H1 (cell line): ENCODE measurements around the gene FCER2. TPM values are rescaled to one million over a fixed set of nuclear protein-coding genes. Genes with fewer than 3 reads are reported as not detected.
A peak's percentile ranks its signal among the peaks of the same experiment; 100 is the strongest.

ENCODE experiments used
- CTCF ChIA-PET: fragments of 300-600 bp; sonication (Branson Sonifier 250); formaldehyde crosslinking; loops from one replicate; lab custom pipeline; 2021; ENCODE audit not compliant: partially characterized antibody; lab: Charles Lee
- POLR2A ChIA-PET: fragments of 300-600 bp; sonication (Branson Sonifier 250); formaldehyde crosslinking; loops from one replicate; lab custom pipeline; 2021; ENCODE audit warnings: inconsistent platforms; ENCODE audit not compliant: partially characterized antibody; lab: Charles Lee
- DNase-seq, 2 experiments: peaks; one replicate each; pipeline versions ENCODE4 v3.0.0 to v3.0.0-alpha.2; 2010 to 2022; ENCODE audit warnings: low spot score in 2 of 2, low read depth in 1 of 2, mixed read lengths in 1 of 2
- FAIRE-seq: peaks from 2 replicates; lab custom pipeline; 2011; peaks lifted over from hg19 to GRCh38; lab: Jason Lieb, UNC
- H2AFZ ChIP-seq: 2 replicates; pipeline ENCODE4 v1.8.1; 2012; ENCODE audit warnings: low read length, inconsistent platforms
- H2AK5ac ChIP-seq: 2 replicates; pipeline ENCODE4 v1.6.1; 2013; ENCODE audit warnings: low read depth, low read length
- H2BK120ac ChIP-seq: replicated peaks from 2 replicates; pipeline ENCODE3; 2013; ENCODE audit warnings: low read depth, low read length, inconsistent platforms
- H2BK12ac ChIP-seq: 2 replicates; pipeline ENCODE4 v1.6.1; 2013; ENCODE audit warnings: low read depth, low read length
- H2BK15ac ChIP-seq: 2 replicates; pipeline ENCODE4 v1.6.1; 2013; ENCODE audit warnings: low read length
- H2BK20ac ChIP-seq: 2 replicates; pipeline ENCODE4 v1.6.1; 2013; ENCODE audit warnings: low read length
- H2BK5ac ChIP-seq: 2 replicates; pipeline ENCODE4 v1.6.1; 2013; ENCODE audit warnings: low read depth, low read length
- H3K14ac ChIP-seq: 2 replicates; pipeline ENCODE4 v1.6.1; 2013; ENCODE audit warnings: inconsistent platforms; ENCODE audit not compliant: insufficient read length
- H3K18ac ChIP-seq: 2 replicates; pipeline ENCODE4 v1.6.1; 2013; ENCODE audit warnings: low read length; ENCODE audit errors: extremely low read depth
- H3K23ac ChIP-seq: 2 replicates; pipeline ENCODE4 v1.6.1; 2013; ENCODE audit warnings: inconsistent platforms; ENCODE audit not compliant: insufficient read length
- H3K23me2 ChIP-seq: 2 replicates; pipeline ENCODE4 v1.6.1; 2013; ENCODE audit warnings: low read depth, low read length
- H3K27ac ChIP-seq: 2 replicates; pipeline ENCODE4 v1.6.1; 2011; ENCODE audit warnings: low read depth, low read length, inconsistent platforms
- H3K27me3 ChIP-seq, 4 experiments: replicated peaks in 1 of 4; 1 replicate in 1 of 4; 2 replicates in 3 of 4; pipeline versions ENCODE4 v1.6.1 to v1.8.1; 2011 to 2013; ENCODE audit warnings: low read length in 3 of 4, mild to moderate bottlenecking in 3 of 4, inconsistent platforms in 2 of 4, mixed read lengths in 2 of 4, moderate library complexity in 1 of 4; ENCODE audit not compliant: control insufficient read depth in 3 of 4, insufficient read depth in 3 of 4; ENCODE audit errors: extremely low read depth in 1 of 4
- H3K36me3 ChIP-seq, 4 experiments: 2 replicates each; pipeline versions ENCODE4 v1.6.1 to v1.8.1; 2011 to 2013; ENCODE audit warnings: mild to moderate bottlenecking in 4 of 4, low read length in 3 of 4, moderate library complexity in 2 of 4, control low read depth in 1 of 4, inconsistent platforms in 1 of 4; ENCODE audit not compliant: insufficient read depth in 4 of 4, control insufficient read depth in 2 of 4
- H3K4ac ChIP-seq: replicated peaks from 2 replicates; pipeline ENCODE3; 2013; ENCODE audit warnings: low read length, low read depth, mixed read lengths, inconsistent platforms; ENCODE audit not compliant: insufficient read length
- H3K4me1 ChIP-seq, 4 experiments: replicated peaks in 1 of 4; 1 replicate in 1 of 4; 2 replicates in 3 of 4; pipeline versions ENCODE4 v1.6.1 to v1.8.1; 2011 to 2013; ENCODE audit warnings: low read length in 3 of 4, inconsistent platforms in 2 of 4, mixed read lengths in 1 of 4; ENCODE audit not compliant: insufficient read depth in 4 of 4, control insufficient read depth in 3 of 4
- H3K4me2 ChIP-seq, 2 experiments: 2 replicates each; pipeline versions ENCODE4 v1.6.1 to v1.8.1; 2011 to 2013; ENCODE audit warnings: low read depth in 2 of 2, low read length in 2 of 2, control low read depth in 1 of 2, inconsistent platforms in 1 of 2, mild to moderate bottlenecking in 1 of 2; ENCODE audit not compliant: insufficient read depth in 1 of 2
- H3K4me3 ChIP-seq, 4 experiments: fragments of 200-600, 300-600 bp in 1 of 4; sonication (generic), shearing (Covaris generic), sonication (Bioruptor Twin) in 1 of 4; 2 replicates each; pipeline versions ENCODE4 v1.5.1 to v1.8.1; 2011 to 2016; ENCODE audit warnings: low read length in 4 of 4, low read depth in 3 of 4, control low read depth in 2 of 4, inconsistent platforms in 2 of 4, mild to moderate bottlenecking in 2 of 4, mixed read lengths in 1 of 4, moderate library complexity in 1 of 4; ENCODE audit not compliant: insufficient read depth in 2 of 4; ENCODE audit errors: extremely low read depth in 1 of 4
- H3K56ac ChIP-seq: replicated peaks from 2 replicates; pipeline ENCODE3; 2013; ENCODE audit warnings: low read depth, mild to moderate bottlenecking, mixed read lengths, low read length, inconsistent platforms; ENCODE audit not compliant: insufficient read length
- H3K79me1 ChIP-seq: 2 replicates; pipeline ENCODE4 v1.6.1; 2013; ENCODE audit warnings: low read depth, low read length, control low read depth
- H3K79me2 ChIP-seq, 2 experiments: 2 replicates each; pipeline versions ENCODE4 v1.6.1 to v1.8.1; 2012 to 2013; ENCODE audit warnings: low read length in 2 of 2, mild to moderate bottlenecking in 2 of 2, inconsistent platforms in 1 of 2; ENCODE audit not compliant: insufficient read depth in 2 of 2, control insufficient read depth in 1 of 2
- H3K9ac ChIP-seq, 4 experiments: replicated peaks in 1 of 4; 1 replicate in 1 of 4; 2 replicates in 3 of 4; pipeline versions ENCODE4 v1.6.1 to v1.8.1; 2011 to 2013; ENCODE audit warnings: low read depth in 3 of 4, low read length in 3 of 4, control low read depth in 2 of 4, mild to moderate bottlenecking in 2 of 4, moderate library complexity in 2 of 4, inconsistent platforms in 1 of 4; ENCODE audit errors: extremely low read depth in 1 of 4
- H3K9me3 ChIP-seq, 2 experiments: 2 replicates each; pipeline versions ENCODE4 v1.6.1 to v1.8.1; 2012 to 2013; ENCODE audit warnings: mild to moderate bottlenecking in 2 of 2, moderate library complexity in 2 of 2, control low read depth in 1 of 2, inconsistent platforms in 1 of 2, low read depth in 1 of 2, low read length in 1 of 2, mixed read lengths in 1 of 2; ENCODE audit not compliant: insufficient read depth in 2 of 2
- H4K20me1 ChIP-seq, 2 experiments: replicated peaks in 1 of 2; 2 replicates each; pipeline versions ENCODE3 to v1.8.1; 2011 to 2013; ENCODE audit warnings: inconsistent platforms in 2 of 2, low read length in 2 of 2, mild to moderate bottlenecking in 1 of 2; ENCODE audit not compliant: insufficient read depth in 2 of 2, control insufficient read depth in 1 of 2
- H4K5ac ChIP-seq: 2 replicates; pipeline ENCODE4 v1.6.1; 2013; ENCODE audit warnings: low read length, low read depth, mixed read lengths, inconsistent platforms; ENCODE audit not compliant: insufficient read length
- H4K8ac ChIP-seq: 2 replicates; pipeline ENCODE4 v1.8.0; 2013; ENCODE audit warnings: mild to moderate bottlenecking, moderate library complexity, low read length, inconsistent platforms; ENCODE audit not compliant: insufficient read depth; ENCODE audit errors: extremely low read depth
- H4K91ac ChIP-seq: replicated peaks from 2 replicates; pipeline ENCODE3; 2013; ENCODE audit warnings: low read length, mixed read lengths, inconsistent platforms; ENCODE audit not compliant: insufficient read length
- BACH1 ChIP-seq: IDR thresholded peaks from 2 replicates; pipeline ENCODE4 v1.6.1; 2012; ENCODE audit warnings: low read length, improper control_type of control experiment
- JUND ChIP-seq: IDR thresholded peaks from 2 replicates; pipeline ENCODE4 v1.6.1; 2011; ENCODE audit warnings: mild to moderate bottlenecking, improper control_type of control experiment, low read length
- WGBS, 2 experiments: shearing (Covaris generic) in 1 of 2; methylation state at CpG; one replicate each; pipeline versions ENCODE4 v1.1.6 to v1.1.7; 2013 to 2015; ENCODE audit warnings: low lambda C conversion rate in 2 of 2, mixed read lengths in 2 of 2, inconsistent platforms in 1 of 2, low coverage in 1 of 2, missing lambda C conversion rate in 1 of 2; ENCODE audit not compliant: insufficient replicate concordance in 2 of 2, insufficient coverage in 1 of 2, insufficient read length in 1 of 2; ENCODE audit errors: extremely low coverage in 1 of 2, missing lambda C conversion rate in 1 of 2; 5-methylcytosine and 5-hydroxymethylcytosine counted together
- polyA plus RNA-seq, 7 experiments: library from polyadenylated mRNA; depleted of rRNA in 3 of 7; stranded (reverse) in 5 of 7; unstranded in 2 of 7; fragments of >200 nt in 5 of 7; fragments of 200-250 nt in 2 of 7; gene quantifications; 1 replicate in 5 of 7; 2 replicates in 1 of 7; 4 replicates in 1 of 7; pipeline versions ENCODE4 v1.2.1 to v1.2.3, GENCODE V29; 2011 to 2013; ENCODE audit warnings: missing spikeins in 2 of 7, mixed read lengths in 2 of 7
- total RNA-seq: library from RNA; stranded (reverse); fragmentation: NEBNext Ultra II Directional; extraction: Animal tissue kit (Norgen Biotek cat#: 25700); gene quantifications from 2 replicates; pipeline ENCODE4 v1.2.1, GENCODE V29; 2021

Gene FCER2
- total and polyA plus RNA-seq, 2 of the 8 experiments (the other 6 are each of a cell fraction or from before 2014, with no cell fraction given), result 0.67 TPM; not detected in 1

DNA sequence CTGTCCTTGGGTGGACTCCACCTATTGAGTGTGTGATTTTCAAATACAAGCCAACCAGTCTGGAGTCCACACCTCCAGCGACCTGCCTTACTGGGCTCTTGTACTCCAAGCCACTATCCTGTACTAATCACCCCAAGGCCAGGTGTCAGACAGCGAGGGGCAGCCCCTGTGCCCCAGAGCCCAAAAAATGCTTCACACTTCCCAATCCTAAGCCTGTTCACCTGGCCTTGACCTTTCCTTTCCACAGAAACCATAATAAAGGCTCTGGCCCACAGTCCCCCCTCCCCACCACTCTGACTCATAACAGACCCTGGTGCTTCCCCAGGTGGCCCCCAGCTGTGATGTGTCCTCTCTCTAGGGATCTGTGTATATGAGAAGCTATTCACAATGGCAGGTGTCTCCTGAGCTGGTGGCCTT, 41.5 kb upstream of the FCER2 start:
- H3K79me1 ChIP-seq, result no peaks in the 10 kb centered on the region
- no peak overlapping the region for H4K8ac ChIP-seq
- POLR2A ChIA-PET, result no interaction called here
- H2BK20ac ChIP-seq, result no peak overlapping the region
- peak overlapping the region; percentile 65; the same call in 1 of the 2 replicates for H2BK15ac ChIP-seq
- H3K4me3 ChIP-seq, result no peak overlapping the region
- H3K23me2 ChIP-seq, result no peaks in the 10 kb centered on the region
- DNase-seq (no peak), FAIRE-seq (no peak)
- 85% methylated on average over 2 of the region's 2 CpGs; no CpG with 5 or more reads in 1 of the 2 experiments for WGBS, 2 experiments
- H4K5ac ChIP-seq, result no peak overlapping the region
- no peaks in the 10 kb centered on the region; a peak in 1 of 4 replicates for H3K9me3 ChIP-seq
- no peak overlapping the region for H4K91ac ChIP-seq
- peaks cover 0 to 2% (median 0%) of the 10 kb centered on the region in 4 experiments; a peak in 1 of 7 replicates for H3K27me3 ChIP-seq
- no peak overlapping the region for H3K4ac ChIP-seq
- H3K9ac ChIP-seq, result no peak overlapping the region
- peaks cover 3 to 14% (median 8%) of the 10 kb centered on the region in 4 experiments; a peak in 6 of 7 replicates for H3K4me1 ChIP-seq
- TF ChIP-seq BACH1, result no peak
- 0 out of 2 replicates have a peak, but pooled peaks have one; percentile 16 for TF ChIP-seq JUND
- H2BK120ac ChIP-seq, result no peak overlapping the region
- H2BK5ac ChIP-seq, result no peak overlapping the region
- CTCF ChIA-PET, result interaction anchor here (0.7 kb wide), 1 partner anchor 21 kb away, joined by 3 read pairs; no protein-coding TSS in a partner anchor
- peak overlapping the region; percentile 82; the same call in 1 of the 2 replicates for H2AK5ac ChIP-seq
- H4K20me1 ChIP-seq, result no peaks in the 10 kb centered on the region
- 0 out of 2 replicates have a peak overlapping the region, but pooled peaks have one; percentile 2 for H2BK12ac ChIP-seq
- H3K23ac ChIP-seq, result no peak overlapping the region
- H2AFZ ChIP-seq, result no peak overlapping the region
- H3K4me2 ChIP-seq, result no peak overlapping the region
- H3K18ac ChIP-seq, result no peak overlapping the region
- no peak overlapping the region for H3K14ac ChIP-seq
- H3K56ac ChIP-seq, result no peak overlapping the region
- H3K36me3 ChIP-seq, result no peaks in the 10 kb centered on the region
- H3K79me2 ChIP-seq, result no peaks in the 10 kb centered on the region
- no peak overlapping the region for H3K27ac ChIP-seq
